GM18868 (cell line): ENCODE measurements around the gene SPIRE2.
"Not testable (repeated sequence)": the region's sequence is repeated elsewhere in the genome, so short reads cannot be mapped to it uniquely, and the experiment has no call there.

Source experiments
- ATAC-seq: cut with Tn5 transposase; IDR thresholded peaks from one replicate; pipeline ENCODE4 v1.9.1; 2021; ENCODE audit warnings: mild to moderate bottlenecking, moderate library complexity; ENCODE audit not compliant: unreplicated experiment

The SPIRE2 gene

GRCh38 chr16:89912143-89912542, 83.9 kb downstream of the SPIRE2 start:
- no peak for ATAC-seq

GRCh38 chr16:89912627-89913026, 84.4 kb downstream of the SPIRE2 start:
- no peak for ATAC-seq

GRCh38 chr16:89913408-89914387, 85.4 kb downstream of the SPIRE2 start:
- ATAC-seq = no peak

- not testable (repeated sequence) for ATAC-seq
Observed at GRCh38 chr16:89914642-89915285, 86.5 kb downstream of the SPIRE2 start.

GRCh38 chr16:89915303-89916232, 87.3 kb downstream of the SPIRE2 start:
- ATAC-seq = no peak

- peak; percentile 82 for ATAC-seq
Observed at GRCh38 chr16:89917773-89918452, 89.6 kb downstream of the SPIRE2 start.

GRCh38 chr16:89918453-89919347, 90.4 kb downstream of the SPIRE2 start, which contains the start of gene MC1R:
Gene MC1R (plus strand): TSS chr16:89918862. CDS start chr16:89919259, 397 bp downstream.
- no peak for ATAC-seq

- ATAC-seq = no peak
Observed at GRCh38 chr16:89919535-89920406, 91.5 kb downstream of the SPIRE2 start.

- ATAC-seq = no peak
Observed at GRCh38 chr16:89920723-89921122, 92.4 kb downstream of the SPIRE2 start.
